Adipose tissue (tissue), 3 donors: Measurements from ENCODE around the gene TPSB2. TPM values are rescaled to one million over a fixed set of nuclear protein-coding genes. Genes with fewer than 3 reads are reported as not detected.

Experiments
- H3K27ac ChIP-seq: one replicate; pipeline ENCODE4 v1.5.1; 2013; ENCODE audit warnings: low read depth, low read length
- WGBS, 3 donors: extraction: QIAGEN DNeasy Blood & Tissue Kit; methylation state at CpG; one replicate each; pipeline ENCODE4 v1.1.7; 2013; 5-methylcytosine and 5-hydroxymethylcytosine counted together
- polyA plus RNA-seq, 3 donors: library from polyadenylated mRNA; stranded (reverse); fragments of 200-250 nt; gene quantifications; one replicate each; pipeline ENCODE4 v1.2.3, GENCODE V29; 2013
- donor health status: healthy with polysubstance abuse.
- donor health status: Bipolar disorder and iron deficiency.
- donor health status: healthy.

TPSB2 gene
- polyA plus RNA-seq, 3 donors: 8.0 to 26.3 (median 18.4) TPM

DNA sequence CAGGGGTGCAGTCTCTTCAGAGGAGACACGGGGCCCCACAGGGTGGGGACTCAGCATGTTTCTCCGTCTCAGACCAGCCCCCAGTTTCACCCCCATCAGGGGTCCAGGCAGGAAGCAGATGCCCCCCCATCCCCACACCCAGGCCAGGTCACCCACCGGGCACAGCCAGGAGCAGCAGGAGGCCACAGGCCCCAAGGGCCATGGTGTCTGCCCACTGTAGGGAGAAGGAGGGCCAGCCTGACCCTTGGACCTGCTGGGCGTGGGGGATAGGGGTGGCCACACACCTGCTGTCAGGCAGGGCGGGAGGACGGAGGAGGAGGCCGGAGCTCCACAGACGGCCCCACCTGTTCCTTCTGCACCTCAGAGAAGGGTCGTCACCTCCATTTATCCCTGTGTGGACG lies 4.9 kb downstream of the TPSB2 start, which contains the start of gene TPSG1:
Gene TPSG1, minus strand, starts transcription at position 218 of the 401 bp plus-strand sequence. Its CDS starts 16 bp downstream, at position 202.
- 63 to 79% (median 63%) methylated on average over 8 to 10 of the region's 10 CpGs for WGBS, 3 donors
- H3K27ac ChIP-seq: no peak within 1 kb of the TSS

DNA sequence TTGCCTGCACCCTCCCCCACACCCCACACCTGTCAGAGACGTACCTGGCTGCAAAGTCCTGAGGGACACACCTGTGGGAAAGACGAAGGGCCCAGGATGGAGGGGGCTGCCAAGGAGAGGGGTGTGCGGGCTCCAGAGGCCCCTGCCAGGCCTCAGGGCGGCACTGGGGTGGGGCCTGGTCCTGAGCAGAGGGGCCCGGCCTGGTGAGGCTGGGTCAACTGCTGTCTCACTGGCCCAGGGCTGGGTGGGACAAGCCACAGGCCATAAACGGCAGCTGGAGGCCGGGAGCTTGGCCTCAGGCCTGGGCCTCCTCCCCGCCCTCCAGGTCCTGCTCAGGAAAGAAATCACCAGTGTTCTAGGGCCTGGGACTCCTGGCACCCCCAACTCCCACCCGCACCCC lies 5.4 kb downstream of the TPSB2 start:
- no peak overlapping the region for H3K27ac ChIP-seq
- WGBS, 3 donors: 66 to 85% (median 77%) methylated on average over 5 to 9 of the region's 9 CpGs

DNA sequence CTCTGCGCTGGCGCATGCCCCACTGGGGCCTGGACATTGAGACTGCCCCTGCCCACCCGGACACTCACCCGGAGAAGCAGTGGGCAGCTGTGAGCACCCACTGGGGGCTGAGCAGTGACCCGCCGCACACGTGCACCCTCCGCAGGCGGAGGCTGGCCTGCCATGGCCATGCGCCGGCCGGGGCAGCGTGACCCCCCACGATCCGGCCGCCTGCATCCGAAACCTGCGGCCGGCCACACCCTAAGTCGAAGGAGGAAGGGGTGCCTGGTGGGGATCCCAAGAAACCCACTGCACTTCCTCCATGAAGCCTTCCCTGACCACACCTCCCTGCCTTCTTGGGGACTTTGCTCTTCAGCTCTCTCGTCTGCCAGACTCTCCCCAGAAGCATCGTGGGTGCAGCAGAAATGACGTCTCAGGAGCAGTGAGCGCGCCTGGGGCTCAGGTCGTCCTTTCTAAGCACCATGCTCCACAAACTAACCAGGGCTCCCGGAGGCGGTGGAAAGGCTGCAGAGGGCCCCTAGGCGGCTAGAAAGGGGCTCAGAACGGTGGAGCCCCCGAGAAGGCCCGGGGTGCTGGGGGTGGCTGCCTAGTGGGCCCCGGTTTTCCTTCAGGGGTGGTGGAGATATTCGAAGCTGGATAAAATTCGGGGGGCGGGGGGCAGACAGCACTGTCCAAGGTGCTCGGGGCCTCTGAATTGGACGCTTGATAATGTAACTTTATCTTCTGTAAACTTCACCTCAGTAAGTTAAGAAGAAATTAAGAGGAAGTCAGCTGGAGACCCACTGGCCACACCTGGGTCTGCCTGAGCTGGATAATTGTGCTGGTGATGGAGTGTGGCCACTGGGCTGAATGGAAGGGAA lies 6.4 kb downstream of the TPSB2 start:
- WGBS, 3 donors: 83 to 85% (median 84%) methylated on average over 38 of the region's 38 CpGs
- no peak overlapping the region for H3K27ac ChIP-seq

DNA sequence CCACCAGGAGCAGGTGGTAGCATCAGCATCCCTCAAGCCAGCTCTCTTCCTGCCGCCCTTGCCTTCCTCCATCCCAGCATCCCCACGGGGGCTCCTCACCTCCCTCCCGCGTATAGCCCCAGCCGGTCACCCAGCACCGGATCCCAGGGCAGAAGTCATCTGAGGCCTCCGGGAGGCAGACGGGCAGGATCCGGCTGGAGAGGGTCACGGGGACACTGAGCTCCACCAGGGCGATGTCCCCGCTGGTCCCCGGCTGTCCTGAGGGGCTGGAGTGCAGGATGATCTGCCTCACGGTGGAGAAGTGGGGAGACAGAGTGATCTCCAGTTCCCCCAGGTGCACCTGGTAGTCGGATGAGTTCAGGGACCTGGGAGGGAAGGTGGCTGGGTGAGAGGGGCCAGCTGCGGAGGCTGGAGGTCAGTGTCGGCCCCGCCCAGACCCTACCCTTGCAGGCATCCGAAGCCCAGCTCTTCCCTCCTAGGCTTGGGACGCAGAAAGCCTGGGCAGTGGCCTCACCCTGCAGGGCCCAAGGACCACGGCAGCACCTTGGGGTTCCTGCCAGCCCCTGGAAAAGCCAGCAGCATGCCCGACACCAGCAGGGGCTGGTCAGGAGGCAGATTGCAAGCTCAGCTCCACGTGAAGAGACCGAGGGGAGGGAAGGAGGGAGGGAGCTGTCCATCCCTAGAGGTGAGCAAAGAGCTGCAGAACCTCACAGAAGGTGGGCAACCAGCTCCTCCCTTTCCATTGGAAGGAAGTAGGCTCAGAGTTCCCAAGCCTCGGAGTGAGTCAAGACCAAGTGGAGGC lies 7.2 kb downstream of the TPSB2 start:
- WGBS, 3 donors: 67 to 73% (median 71%) methylated on average over 20 to 25 of the region's 25 CpGs
- H3K27ac ChIP-seq: no peak overlapping the region

DNA sequence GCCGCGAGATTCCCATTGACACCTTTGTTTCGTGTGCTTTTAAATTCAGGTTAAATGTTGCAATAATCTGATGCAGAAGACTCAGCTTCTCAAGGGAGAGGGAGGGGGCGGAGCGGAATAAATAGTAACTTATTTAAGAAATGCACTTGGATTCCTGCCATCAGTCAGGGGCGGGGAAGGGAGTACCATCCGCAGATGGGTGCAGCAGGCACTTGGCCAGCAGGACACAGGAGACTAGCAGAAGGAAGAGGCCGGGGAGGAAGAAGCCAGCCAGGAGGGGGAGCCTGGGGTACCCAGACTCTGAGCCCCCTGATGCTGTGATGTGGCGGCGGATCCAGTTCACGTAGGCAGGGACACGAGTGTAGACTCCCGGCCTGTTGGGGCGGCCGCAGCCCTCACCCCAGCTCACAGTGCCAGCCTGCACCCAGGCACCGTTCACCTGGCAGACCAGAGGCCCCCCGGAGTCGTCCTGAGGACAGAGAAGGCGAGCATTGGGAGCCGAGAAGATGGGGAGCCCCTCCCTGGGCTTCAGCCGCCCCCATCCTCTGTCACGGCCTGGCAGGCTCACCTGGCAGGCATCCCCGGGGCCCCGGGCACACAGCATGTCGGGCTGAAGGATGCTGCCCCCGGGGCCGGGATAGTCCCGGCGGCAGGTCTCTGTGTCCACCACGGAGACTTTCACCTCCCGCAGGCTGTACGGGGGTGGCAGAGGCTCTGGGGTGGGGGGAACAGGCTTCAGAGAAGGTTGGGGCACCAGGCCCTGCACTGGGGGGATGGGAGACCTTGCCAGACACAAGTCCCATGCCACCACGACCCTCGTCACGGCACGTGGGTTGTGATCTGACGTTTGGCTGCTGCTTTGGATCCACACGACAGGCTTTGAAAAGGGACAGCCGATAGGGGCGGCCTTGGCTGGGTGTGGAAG lies 8.1 kb downstream of the TPSB2 start:
- 76 to 82% (median 82%) methylated on average over 40 of the region's 40 CpGs for WGBS, 3 donors

DNA sequence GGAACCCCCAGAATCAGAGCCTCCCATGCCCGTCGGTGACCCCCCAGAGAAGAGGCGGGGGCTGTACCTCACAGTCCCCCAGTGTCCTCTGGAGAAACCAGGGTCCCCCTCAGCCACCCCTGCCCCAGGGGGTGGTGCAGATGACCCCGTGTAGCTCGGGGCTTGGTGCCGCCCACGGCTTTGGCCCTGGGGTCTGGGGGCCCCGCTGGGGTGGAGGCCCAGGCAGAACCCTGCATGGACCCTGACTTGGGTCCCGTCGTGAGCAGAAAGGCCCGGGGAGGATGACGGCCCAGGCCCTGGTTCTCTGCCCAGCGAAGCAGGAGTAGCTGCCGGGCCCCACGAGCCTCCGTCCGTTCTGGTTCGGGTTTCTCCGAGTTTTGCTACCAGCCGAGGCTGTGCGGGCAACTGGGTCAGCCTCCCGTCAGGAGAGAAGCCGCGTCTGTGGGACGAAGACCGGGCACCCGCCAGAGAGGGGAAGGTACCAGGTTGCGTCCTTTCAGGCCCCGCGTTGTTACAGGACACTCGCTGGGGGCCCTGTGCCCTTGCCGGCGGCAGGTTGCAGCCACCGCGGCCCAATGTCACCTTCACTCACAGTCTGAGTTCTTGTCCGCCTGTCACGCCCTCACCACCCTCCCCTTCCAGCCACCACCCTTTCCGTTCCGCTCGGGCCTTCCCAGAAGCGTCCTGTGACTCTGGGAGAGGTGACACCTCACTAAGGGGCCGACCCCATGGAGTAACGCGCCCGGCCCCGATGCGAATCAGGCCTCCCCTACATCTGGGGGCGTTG lies 8.9 kb downstream of the TPSB2 start:
- 84 to 85% (median 84%) methylated on average over 46 to 48 of the region's 48 CpGs for WGBS, 3 donors
- no peak overlapping the region for H3K27ac ChIP-seq

More for the DNA sequence above, 8.1 kb downstream of the TPSB2 start:
- no peak overlapping the region for H3K27ac ChIP-seq

DNA sequence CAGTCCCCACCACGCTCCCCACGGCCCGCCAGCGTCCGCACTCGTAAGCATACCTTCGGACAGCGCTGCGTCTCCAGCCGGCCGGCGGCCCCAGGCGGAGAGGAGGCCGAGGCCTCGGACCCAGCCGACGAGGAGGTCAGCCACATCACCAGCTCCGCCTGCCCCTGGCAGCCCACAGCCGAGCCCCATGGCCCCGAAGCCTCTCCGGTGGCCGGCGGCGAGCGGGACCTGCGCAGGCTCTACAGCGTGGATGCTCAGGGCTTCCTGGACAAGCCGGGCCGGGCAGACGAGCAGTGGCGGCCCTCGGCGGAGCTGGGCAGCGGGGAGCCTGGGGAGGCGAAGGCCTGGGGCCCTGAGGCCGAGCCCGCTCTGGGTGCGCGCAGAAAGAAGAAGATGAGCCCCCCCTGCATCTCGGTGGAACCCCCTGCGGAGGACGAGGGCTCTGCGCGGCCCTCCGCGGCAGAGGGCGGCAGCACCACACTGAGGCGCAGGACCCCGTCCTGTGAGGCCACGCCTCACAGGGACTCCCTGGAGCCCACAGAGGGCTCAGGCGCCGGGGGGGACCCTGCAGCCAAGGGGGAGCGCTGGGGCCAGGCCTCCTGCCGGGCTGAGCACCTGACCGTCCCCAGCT lies 9.8 kb downstream of the TPSB2 start:
- H3K27ac ChIP-seq: no peak overlapping the region
- WGBS, 3 donors: 90 to 92% (median 90%) methylated on average over 41 to 55 of the region's 55 CpGs

DNA sequence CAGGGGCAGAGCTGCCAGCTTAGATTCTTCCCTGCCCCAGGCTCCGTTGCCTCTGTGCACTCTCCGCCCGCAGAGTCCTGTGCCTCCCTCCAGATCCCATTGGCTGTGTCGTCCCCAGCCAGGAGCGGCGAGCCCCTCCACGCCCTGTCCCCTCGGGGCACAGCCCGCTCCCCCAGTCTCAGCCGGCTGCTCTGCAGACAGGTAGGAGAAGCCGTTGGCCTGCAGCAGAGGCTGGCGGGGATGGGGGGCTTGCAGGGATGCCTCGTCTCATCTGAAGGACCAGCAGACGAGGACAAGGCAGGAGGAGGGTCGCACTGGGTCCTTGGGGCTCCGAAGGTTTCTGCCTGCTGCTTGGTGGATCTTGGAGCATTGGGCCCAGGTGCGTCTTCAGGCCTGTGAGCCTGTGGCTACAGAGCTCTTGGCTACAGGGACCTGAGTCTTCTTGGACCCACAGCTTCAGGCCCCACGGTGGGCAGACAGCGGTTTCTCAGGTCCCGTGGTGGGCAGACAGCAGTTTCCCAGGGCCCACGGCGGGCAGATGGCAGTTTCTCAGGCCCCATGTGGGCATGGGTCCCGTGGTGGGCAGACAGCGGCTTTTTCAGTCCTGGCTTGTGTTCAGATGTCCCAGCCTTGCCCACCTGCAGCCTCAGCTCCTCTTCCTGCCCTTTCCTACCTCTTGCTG lies 10.9 kb downstream of the TPSB2 start:
- no peak overlapping the region for H3K27ac ChIP-seq
- WGBS, 3 donors: 78 to 91% (median 86%) methylated on average over 20 to 24 of the region's 24 CpGs

DNA sequence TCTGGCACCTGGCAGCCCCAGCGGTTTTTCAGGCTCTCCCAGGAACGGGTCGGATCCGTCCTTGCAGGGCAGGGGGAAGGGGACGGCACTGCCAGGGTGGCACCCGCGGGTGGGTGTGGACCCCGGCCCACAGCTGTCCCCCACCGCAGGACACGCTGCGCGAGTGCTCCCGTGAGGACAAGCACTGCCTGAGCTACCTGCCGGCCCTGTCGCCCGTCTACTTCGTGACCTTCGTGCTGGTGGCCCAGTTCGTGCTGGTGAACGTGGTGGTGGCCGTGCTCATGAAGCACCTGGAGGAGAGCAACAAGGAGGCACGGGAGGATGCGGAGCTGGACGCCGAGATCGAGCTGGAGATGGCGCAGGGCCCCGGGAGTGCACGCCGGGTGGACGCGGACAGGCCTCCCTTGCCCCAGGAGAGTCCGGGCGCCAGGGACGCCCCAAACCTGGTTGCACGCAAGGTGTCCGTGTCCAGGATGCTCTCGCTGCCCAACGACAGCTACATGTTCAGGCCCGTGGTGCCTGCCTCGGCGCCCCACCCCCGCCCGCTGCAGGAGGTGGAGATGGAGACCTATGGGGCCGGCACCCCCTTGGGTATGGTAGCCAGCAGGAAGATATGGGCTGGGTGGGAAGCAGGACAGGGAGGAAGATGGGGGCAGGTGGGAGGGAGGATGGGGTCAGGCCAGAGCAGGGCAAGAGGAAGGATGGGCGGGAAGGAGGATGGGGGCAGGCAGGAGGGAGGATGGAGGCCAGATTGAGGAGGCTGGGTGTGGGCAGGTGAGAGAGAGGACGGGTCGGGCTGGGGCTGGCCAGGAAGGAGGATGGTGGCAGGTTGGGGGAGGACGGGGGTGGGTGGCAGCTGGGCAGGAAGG lies 11.7 kb downstream of the TPSB2 start:
- 86 to 89% (median 87%) methylated on average over 48 to 49 of the region's 49 CpGs for WGBS, 3 donors
- no peak overlapping the region for H3K27ac ChIP-seq

DNA sequence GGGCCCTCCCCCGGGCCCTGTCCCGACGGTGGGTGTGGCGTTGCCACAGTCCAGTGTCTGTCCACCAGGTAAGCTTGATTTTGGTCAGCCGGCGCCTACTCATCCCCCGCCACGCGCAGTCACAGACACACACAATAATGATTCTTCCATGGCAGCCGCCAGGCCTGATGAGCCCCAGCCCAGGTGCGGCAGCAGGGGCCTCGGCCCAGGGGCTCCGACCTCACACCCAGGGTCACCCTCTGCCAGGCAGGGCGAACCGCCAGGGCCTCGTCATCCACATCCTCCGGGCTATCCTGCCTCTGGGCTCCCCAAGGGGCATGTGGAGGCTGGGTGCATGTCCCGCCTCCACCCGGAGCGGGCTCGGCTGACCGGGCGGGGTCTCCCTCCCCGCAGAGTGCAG lies 12.5 kb downstream of the TPSB2 start:
- WGBS, 3 donors: 85 to 86% (median 85%) methylated on average over 22 to 24 of the region's 24 CpGs
- no peak overlapping the region for H3K27ac ChIP-seq

DNA sequence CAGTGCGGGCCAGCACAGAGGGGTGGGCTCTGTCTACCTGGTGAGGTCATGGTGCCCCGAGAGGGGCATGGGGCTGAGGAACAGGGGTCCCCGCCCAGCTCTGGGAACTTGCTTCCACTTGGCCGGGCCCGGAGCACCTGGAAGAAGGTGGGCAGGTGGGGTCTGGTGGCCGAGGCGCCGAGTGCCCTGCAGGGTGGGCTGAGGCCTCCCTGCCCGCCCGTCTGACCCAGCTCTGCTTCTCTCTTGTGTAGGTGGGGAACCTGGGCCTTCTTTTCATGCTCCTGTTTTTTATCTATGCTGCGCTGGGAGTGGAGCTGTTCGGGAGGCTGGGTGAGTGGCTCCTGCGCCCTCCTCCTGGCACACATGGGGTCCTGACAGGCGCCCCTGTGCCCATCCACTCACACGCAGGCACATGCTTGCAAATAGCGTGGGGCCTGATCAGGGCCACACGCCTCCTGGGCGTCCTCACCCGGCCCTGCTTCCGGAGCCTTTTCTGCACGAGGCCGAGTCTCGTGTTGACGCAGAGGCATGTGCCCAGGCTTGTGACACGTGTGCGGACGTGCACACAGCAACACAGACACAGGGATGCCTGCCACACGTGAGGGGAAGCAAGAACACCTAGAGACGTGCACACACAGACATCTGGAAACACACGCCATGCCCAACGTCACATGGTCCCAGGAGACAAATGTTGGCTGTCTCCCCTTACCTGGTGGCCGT lies 13.1 kb downstream of the TPSB2 start:
- WGBS, 3 donors: 85 to 89% (median 85%) methylated on average over 31 to 32 of the region's 32 CpGs
- no peak overlapping the region for H3K27ac ChIP-seq

DNA sequence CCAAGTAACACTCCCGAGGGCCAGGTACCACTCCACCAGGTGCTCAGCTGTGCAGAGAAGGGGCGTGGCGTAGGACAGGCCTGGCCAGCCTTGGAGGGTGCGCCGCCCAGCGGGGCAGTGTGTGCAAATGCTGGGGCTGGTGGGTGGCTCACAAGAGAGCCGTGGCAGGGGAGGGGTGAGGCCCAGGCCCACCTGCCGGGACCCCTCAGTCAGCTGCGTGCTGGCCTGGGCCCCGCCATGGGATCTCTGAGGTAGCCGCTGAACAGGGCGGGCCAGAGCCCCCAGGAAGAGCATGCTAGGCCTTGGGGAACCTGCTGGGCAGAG lies 13.7 kb downstream of the TPSB2 start:
- WGBS, 3 donors: 83 to 91% (median 88%) methylated on average over 12 of the region's 12 CpGs
- H3K27ac ChIP-seq: no peak overlapping the region

DNA sequence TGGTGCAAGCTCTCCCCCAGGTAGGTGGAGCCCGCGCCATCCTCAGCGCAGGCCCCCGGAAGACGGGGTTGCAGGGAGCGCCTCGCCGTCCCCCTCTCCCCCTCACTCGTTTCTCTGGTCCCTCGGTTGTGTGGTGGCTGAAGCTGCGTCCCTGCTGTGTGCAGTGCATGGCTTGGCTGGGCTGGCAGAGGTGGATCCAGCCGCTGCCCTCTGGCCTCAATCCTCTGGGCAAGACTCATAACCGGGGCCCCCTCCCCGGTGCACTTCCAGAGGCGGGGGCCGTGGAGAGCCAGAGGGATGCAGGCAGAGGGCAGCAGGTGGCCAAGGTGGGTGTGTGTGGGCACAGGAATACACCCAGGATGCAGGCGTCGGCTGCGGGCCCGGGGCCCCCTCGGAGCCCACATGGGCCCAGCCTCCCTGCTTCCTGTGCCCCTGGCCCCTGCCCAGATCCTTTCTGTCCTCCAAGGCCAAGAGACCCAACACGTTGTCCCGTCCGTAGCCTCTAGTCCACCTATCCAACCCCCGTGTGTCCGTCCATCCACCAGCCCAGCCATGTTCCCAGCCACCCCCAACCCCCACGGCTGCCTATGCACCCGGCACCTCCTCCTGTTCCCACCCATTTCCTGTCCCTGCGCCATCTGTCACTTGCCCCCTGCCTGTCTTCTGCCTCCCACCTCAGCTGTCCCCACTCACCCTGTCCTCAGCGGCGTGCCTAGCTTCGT lies 14.2 kb downstream of the TPSB2 start:
- WGBS, 3 donors: 72 to 78% (median 76%) methylated on average over 31 to 32 of the region's 32 CpGs

DNA sequence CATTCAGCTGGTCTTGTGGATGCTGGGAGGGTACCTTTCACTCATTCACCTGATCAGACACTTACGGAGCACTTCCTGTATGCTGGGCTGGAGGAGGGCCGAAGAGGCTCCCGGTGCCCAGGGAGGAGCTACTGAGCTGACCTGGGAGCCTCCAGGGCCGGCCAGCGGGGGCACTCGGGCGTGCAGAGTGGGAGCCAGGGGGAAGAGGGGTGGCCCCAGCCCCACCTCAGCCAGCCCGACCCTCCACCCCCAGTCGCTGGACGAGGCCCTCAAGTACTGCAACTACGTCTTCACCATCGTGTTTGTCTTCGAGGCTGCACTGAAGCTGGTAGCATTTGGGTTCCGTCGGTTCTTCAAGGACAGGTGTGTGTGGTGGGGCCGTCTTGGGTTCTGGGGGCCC lies 15.3 kb downstream of the TPSB2 start:
- whole genome bisulfite sequencing, 3 donors: 66 to 79% (median 72%) methylated on average over 16 of the region's 16 CpGs
- H3K27ac ChIP-seq: no peak overlapping the region

More for the DNA sequence above, 14.2 kb downstream of the TPSB2 start:
- H3K27ac ChIP-seq: no peak overlapping the region
